Hindlimb muscle (tissue), 1 donor: ENCODE measurements around the gene PLIN5. TPM values are rescaled to one million over a fixed set of nuclear protein-coding genes. Genes with fewer than 3 reads are reported as not detected.

Source experiments
- DNase-seq: peaks from one replicate; pipeline ENCODE4 v3.0.0-alpha.2; 2013
- polyA plus RNA-seq: library from polyadenylated mRNA; unstranded; fragments of 120-200 nt; gene quantifications from one replicate; pipeline ENCODE4 v1.2.1, GENCODE V29; 2013; ENCODE audit not compliant: insufficient read length

PLIN5 gene
- polyA plus RNA-seq, 1 donor, result 4.3 TPM

DNA sequence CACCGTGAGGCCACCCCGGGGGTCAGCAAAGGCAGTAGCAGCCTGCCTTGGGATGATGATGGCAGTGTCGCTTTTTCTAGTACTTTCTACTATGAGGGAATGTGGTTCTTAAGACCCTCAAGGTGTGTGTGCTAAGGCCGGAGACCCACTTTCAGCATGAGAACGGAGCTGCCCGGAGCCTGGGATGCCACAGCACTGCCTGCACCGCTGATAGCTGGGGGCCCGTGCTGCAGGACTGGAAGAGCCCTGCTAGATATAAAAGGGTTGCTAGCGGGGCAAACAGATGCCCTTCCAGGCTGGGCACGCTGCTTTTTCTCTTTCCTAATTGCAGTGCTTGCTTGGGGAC lies 31.2 kb downstream of the PLIN5 start:
- DNase-seq, result no peak

GRCh38 chr19:4503132-4503824 lies 31.7 kb downstream of the PLIN5 start:
- no peak for DNase-seq

GRCh38 chr19:4502282-4503131 lies 32.5 kb downstream of the PLIN5 start:
- DNase-seq, result no peak

DNA sequence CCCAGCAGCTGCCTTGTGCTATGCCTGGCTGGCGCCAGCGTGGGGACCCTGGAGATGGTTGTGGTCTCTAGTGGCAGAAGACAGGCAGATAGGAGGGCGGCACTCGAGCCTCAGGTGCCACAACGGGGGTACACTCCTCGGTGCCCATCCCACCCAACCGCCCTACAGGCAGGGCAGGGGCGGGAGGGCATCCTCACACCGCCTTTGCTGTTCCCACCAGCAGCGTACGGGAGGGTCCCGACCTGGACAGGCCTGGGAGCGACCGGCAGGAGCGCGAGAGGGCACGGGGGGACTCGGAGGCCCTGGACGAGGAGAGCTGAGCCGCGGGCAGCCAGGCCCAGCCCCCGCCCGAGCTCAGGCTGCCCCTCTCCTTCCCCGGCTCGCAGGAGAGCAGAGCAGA lies 33.3 kb downstream of the PLIN5 start:
- no peak for DNase-seq

DNA sequence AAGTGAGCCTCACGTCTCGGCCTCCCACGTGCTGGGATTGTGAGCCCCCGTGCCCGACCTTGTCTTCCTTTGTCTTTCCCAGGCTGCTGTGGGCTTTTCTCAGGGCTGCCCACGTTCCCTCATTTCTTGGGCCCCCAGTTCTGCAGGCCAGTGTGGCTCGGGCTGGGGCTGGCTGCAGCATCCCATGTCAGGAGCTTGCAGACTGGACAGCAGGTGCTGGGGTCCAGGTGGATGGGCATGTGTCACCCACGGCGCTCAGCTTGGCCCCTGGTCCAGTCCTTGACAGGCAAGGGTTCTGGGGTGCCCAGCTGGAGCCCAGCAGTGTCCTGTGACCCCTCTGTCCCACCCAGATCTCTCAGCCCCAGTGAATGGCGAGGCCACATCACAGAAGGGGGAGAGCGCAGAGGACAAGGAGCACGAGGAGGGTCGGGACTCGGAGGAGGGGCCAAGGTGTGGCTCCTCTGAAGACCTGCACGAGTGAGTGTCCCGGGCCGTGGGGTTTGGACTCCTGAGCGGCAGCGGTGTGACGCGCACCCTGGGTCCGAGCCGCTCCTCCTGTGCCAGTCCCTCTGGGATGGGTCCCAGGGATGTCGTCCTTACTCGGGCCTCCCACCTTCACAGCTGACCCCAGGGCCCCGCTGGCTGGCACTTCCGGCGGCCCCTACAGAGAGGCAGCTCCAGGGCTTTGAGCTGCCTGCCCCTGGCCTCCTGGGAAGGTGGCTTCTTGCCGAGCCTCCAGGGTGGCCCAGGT lies 34.0 kb downstream of the PLIN5 start:
- DNase-seq, result no peak

GRCh38 chr19:4499855-4500254 lies 35.2 kb downstream of the PLIN5 start:
- no peak for DNase-seq

DNA sequence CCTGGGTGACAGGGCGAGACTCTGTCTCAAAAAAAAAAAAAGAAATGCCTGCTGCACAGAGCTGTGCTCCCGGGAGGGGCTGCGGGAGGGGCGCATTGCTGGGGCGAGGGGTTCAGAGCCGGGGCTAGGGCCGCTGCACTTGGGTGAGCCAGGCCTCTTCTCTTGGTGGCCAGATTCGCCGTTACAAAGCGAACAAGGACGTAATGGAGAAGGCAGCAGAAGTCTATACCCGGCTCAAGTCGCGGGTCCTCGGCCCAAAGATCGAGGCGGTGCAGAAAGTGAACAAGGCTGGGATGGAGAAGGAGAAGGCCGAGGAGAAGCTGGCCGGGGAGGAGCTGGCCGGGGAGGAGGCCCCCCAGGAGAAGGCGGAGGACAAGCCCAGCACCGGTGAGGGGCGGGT lies 35.7 kb downstream of the PLIN5 start:
- DNase-seq, result no peak

DNA sequence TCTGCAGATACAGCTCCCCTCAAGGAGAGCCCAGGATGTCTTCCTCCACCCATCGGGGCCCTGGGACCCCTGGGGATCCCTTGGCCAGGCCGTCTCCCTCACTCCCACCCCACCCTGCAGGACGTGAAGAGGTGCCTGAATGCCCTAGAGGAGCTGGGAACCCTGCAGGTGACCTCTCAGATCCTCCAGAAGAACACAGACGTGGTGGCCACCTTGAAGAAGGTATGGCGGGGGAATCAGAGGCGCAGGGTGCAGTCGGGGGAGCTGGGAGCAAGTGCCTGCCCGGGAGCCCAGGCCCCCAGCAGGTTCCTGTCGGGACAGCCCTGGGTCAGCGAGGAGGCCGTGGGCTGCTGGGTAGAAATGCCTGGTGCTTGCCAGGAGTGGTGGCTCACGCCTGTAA lies 36.3 kb downstream of the PLIN5 start:
- DNase-seq, result no peak

- no peak for DNase-seq
Observed at GRCh38 chr19:4497770-4498389, 37.1 kb downstream of the PLIN5 start.

GRCh38 chr19:4496304-4496703 lies 38.7 kb downstream of the PLIN5 start:
- no peak for DNase-seq

GRCh38 chr19:4495471-4495870 lies 39.6 kb downstream of the PLIN5 start:
- no peak for DNase-seq

- DNase-seq, result no peak
Observed at GRCh38 chr19:4494691-4495064, 40.3 kb downstream of the PLIN5 start.

DNA sequence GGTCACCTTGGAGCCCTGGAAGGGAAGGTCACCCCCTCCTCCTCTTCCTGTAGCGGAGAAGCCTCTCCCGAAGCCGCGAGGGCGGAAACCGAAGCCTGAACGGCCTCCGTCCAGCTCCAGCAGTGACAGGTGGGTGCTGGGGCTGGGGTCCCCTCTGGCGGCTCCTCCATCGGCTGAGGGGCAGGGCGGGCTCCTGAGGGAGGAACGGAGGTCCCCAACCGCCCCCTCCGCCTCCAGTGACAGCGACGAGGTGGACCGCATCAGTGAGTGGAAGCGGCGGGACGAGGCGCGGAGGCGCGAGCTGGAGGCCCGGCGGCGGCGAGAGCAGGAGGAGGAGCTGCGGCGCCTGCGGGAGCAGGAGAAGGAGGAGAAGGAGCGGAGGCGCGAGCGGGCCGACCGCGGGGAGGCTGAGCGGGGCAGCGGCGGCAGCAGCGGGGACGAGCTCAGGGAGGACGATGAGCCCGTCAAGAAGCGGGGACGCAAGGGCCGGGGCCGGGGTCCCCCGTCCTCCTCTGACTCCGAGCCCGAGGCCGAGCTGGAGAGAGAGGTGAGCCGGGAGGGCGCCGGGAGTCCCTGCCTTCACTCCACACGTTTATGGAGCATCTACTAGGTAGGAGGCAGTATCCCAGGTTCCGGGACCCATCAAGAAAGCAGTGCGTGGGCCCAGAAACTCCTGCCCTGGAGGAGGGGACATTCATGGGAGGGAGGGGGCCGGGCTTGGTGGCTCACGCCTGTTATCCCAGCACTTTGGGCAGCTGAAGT lies 40.9 kb downstream of the PLIN5 start:
- DNase-seq, result no peak

DNA sequence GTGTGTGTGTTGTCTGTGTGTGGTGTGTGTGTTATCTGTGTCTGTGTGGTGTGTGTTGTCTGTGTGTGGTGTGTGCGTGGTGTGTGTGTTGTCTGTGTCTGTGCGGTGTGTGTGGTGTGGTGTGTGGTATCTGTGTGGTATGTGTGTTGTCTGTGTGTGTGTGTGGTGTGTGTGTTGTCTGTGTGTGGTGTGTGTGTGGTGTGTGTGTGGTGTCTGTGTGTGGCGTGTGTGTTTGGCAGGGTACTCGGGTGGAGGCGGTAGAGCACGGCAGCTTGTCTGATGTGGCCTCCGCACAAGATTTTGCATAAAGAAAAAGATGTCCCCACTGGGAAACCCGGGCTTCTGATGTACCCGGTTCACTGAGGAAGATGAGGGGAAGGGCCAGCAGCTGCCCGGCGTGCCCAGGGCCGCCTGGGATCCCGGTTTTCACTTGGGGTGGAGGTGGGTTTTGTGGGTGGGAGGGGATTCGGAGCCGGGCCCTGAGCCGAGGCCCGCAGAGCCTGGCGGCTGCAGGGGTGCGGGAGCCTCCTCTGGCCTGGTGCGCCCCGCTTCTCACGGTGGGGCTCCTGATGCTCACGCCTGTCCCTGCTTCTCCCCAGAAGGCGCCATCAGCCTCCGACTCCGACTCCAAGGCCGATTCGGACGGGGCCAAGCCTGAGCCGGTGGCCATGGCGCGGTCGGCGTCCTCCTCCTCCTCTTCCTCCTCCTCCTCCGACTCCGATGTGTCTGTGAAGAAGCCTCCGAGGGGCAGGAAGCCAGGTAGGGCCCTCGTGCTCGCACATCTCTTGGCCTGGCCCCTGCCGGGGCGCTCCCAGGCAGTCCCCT lies 41.7 kb downstream of the PLIN5 start:
- no peak for DNase-seq

- no peak for DNase-seq
Observed at GRCh38 chr19:4492337-4493103, 42.5 kb downstream of the PLIN5 start.

DNA sequence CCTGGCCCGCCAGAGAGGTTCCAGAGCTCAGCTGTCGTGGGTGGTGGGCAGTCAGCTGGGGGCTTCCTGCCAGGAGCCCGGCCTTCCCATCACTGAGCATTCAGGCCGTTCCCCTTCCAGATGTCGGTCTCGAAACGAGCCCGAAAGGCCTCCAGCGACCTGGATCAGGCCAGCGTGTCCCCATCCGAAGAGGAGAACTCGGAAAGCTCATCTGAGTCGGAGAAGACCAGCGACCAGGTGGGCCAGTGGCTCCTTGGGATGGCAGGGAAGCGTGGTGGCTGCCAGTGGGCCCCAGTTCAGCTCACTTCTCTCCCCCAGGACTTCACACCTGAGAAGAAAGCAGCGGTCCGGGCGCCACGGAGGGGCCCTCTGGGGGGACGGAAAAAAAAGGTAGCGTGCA lies 43.6 kb downstream of the PLIN5 start:
- DNase-seq, result no peak

- DNase-seq, result no peak
Observed at GRCh38 chr19:4488496-4488895, 46.5 kb downstream of the PLIN5 start.

DNA sequence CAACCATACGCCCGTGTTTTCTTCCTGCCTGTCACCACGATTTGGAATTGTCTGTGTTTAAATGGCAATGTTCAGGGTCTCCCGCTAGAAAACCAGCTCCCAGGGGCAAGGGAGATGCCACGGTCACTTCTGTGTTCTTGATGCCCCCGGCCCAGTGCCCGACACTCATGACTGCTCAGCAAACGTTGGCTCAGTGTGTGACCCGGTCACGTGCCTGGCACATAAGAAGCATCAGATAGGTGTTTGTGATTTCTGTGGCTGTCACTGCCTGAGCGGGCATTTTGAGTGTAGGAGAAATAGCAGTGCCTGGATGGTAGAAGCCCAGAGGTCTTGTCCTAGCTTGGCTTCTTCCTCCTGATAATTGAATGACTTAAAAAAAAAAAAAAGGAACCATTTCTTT lies 47.5 kb downstream of the PLIN5 start:
- DNase-seq, result no peak

GRCh38 chr19:4483385-4483784 lies 51.6 kb downstream of the PLIN5 start:
- DNase-seq, result no peak

GRCh38 chr19:4482721-4483364 lies 52.2 kb downstream of the PLIN5 start:
- no peak for DNase-seq
